HepG2 (cell line): ENCODE data around the gene KDM3B. TPM values are rescaled to one million over a fixed set of nuclear protein-coding genes. Genes with fewer than 3 reads are reported as not detected.
A peak's percentile ranks its signal among the peaks of the same experiment; 100 is the strongest.

Source experiments
- ATF1 ChIP-seq: IDR thresholded peaks from 2 replicates; pipeline ENCODE4 v1.6.1; 2016; ENCODE audit warnings: mild to moderate bottlenecking, control low read depth
- ATF7-NPFF ChIP-seq: sonication (generic); formaldehyde crosslinking; IDR thresholded peaks from 2 replicates; pipeline ENCODE4 v1.8.1; 2023; ENCODE audit warnings: mild to moderate bottlenecking, low read depth, missing genetic modification reagents, moderate library complexity
- DNMT1 ChIP-seq: sonication (generic); formaldehyde crosslinking; IDR thresholded peaks from 2 replicates; pipeline ENCODE4 v1.5.1; 2020; ENCODE audit warnings: mild to moderate bottlenecking, missing genetic modification reagents
- EED ChIP-seq: sonication (generic); formaldehyde crosslinking; IDR thresholded peaks from 2 replicates; pipeline ENCODE4 v1.5.0; 2020; ENCODE audit warnings: mild to moderate bottlenecking, missing genetic modification reagents
- MED8 ChIP-seq: sonication (generic); formaldehyde crosslinking; IDR thresholded peaks from 2 replicates; pipeline ENCODE4 v1.8.1; 2023; ENCODE audit warnings: mild to moderate bottlenecking, missing genetic modification reagents; ENCODE audit not compliant: insufficient replicate concordance
- TBP ChIP-seq: sonication (generic); formaldehyde crosslinking; IDR thresholded peaks from 2 replicates; pipeline ENCODE4 v1.5.0; 2020; ENCODE audit warnings: missing genetic modification reagents
- ZFX ChIP-seq: sonication (generic); formaldehyde crosslinking; IDR thresholded peaks from 2 replicates; pipeline ENCODE4 v1.4.0; 2020; ENCODE audit warnings: mild to moderate bottlenecking, low read depth, missing genetic modification reagents, moderate library complexity
- ZNF598 ChIP-seq: sonication (generic); formaldehyde crosslinking; IDR thresholded peaks from 2 replicates; pipeline ENCODE4 v1.5.1; 2020; ENCODE audit warnings: mild to moderate bottlenecking, missing genetic modification reagents, borderline replicate concordance
- ZNF720 ChIP-seq: sonication (generic); formaldehyde crosslinking; IDR thresholded peaks from 2 replicates; pipeline ENCODE4 v1.4.0; 2020; ENCODE audit warnings: missing genetic modification reagents
- polyA plus RNA-seq, 8 experiments: library from polyadenylated mRNA; depleted of rRNA in 3 of 8; stranded (reverse) in 7 of 8; unstranded in 1 of 8; fragments of >200 nt; fragmentation: Illumina TruSeq in 4 of 8; extraction: Trizol in 4 of 8; gene quantifications; 2 replicates each; pipeline versions ENCODE4 v1.2.1 to v1.2.3, GENCODE V29; 2011 to 2016; ENCODE audit warnings: low read depth in 4 of 8, missing spikeins in 1 of 8, mixed read lengths in 1 of 8; ENCODE audit not compliant: insufficient read depth in 1 of 8
- total RNA-seq, 5 experiments: library from RNA; depleted of rRNA; stranded (reverse); fragments of >200 nt; fragmentation: Illumina TruSeq; extraction: Trizol; gene quantifications; 2 replicates each; pipeline ENCODE4 v1.2.3, GENCODE V29; 2016; ENCODE audit warnings: low read depth in 1 of 5
- TF ChIP-seq, protein P1 (sequence below): fragments of 450-650 bp; IDR thresholded peaks from 2 replicates; pipeline ENCODE4 v1.6.1; 2017
- TF ChIP-seq, protein P2 (sequence below): sonication (generic); formaldehyde crosslinking; IDR thresholded peaks from 2 replicates; pipeline ENCODE4 v1.5.0; 2020; ENCODE audit warnings: mild to moderate bottlenecking, missing genetic modification reagents
- TF ChIP-seq, protein P3 (sequence below): fragments of 450-650 bp; IDR thresholded peaks from 2 replicates; pipeline ENCODE4 v1.6.1; 2016
- TF ChIP-seq, protein P4 (sequence below): sonication (generic); formaldehyde crosslinking; IDR thresholded peaks from 2 replicates; pipeline ENCODE4 v1.5.0; 2020; ENCODE audit warnings: mild to moderate bottlenecking, missing genetic modification reagents
- TF ChIP-seq, protein P5 (sequence below): sonication (generic); formaldehyde crosslinking; IDR thresholded peaks from 2 replicates; pipeline ENCODE4 v1.4.0; 2020; ENCODE audit warnings: missing genetic modification reagents
- TF ChIP-seq, protein P6 (sequence below): sonication (generic); formaldehyde crosslinking; IDR thresholded peaks from 2 replicates; pipeline ENCODE4 v1.8.0; 2022; ENCODE audit warnings: mild to moderate bottlenecking, missing genetic modification reagents
- TF ChIP-seq, protein P7 (sequence below): sonication (generic); formaldehyde crosslinking; IDR thresholded peaks from 2 replicates; pipeline ENCODE4 v1.8.0; 2022; ENCODE audit warnings: mild to moderate bottlenecking, missing genetic modification reagents, moderate library complexity

KDM3B gene
- total and polyA plus RNA-seq, 2 of the 13 experiments (the other 11 are each of a cell fraction or from before 2014, with no cell fraction given), result 19.7 to 34.3 TPM

DNA sequence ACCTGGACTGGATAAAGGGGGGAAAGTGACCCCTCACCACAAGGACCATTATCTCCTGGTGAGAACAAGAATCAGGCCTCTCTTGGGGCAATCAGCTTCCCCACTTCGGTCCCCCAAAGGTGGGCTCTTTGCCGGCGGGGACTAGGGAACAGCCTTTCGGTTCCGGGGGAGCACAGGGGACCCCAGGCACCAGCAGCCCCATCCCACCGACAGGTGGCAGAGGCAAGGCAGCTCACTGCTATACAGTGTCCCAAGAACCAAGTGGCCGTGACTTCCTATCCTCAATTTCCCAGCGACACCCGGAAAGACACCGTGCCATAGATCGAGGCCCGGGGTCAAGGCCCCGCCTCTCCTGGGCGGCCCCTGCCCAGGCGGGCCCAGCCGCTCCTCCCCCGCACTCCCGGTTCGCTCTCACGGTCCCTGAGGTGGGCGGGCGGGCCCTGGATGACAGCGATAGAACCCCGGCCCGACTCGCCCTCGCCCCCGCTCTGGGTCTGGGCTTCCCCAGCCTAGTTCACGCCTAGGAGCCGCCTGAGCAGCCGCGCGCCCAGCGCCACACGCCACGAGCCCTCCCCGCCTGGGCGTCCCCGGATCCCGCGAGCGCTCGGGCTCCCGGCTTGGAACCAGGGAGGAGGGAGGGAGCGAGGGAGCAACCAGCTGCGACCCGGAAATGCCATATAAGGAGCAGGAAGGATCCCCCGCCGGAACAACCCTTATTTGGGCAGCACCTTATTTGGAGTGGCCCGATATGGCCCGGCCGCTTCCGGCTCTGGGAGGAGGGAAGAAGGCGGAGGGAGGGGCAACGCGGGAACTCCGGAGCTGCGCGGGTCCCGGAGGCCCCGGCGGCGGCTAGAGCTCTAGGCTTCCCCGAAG lies 112.1 kb downstream of the KDM3B start (continued):
- TF ChIP-seq, protein P1, sequence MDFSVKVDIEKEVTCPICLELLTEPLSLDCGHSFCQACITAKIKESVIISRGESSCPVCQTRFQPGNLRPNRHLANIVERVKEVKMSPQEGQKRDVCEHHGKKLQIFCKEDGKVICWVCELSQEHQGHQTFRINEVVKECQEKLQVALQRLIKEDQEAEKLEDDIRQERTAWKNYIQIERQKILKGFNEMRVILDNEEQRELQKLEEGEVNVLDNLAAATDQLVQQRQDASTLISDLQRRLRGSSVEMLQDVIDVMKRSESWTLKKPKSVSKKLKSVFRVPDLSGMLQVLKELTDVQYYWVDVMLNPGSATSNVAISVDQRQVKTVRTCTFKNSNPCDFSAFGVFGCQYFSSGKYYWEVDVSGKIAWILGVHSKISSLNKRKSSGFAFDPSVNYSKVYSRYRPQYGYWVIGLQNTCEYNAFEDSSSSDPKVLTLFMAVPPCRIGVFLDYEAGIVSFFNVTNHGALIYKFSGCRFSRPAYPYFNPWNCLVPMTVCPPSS, result no peak
- TF ChIP-seq, protein P2, sequence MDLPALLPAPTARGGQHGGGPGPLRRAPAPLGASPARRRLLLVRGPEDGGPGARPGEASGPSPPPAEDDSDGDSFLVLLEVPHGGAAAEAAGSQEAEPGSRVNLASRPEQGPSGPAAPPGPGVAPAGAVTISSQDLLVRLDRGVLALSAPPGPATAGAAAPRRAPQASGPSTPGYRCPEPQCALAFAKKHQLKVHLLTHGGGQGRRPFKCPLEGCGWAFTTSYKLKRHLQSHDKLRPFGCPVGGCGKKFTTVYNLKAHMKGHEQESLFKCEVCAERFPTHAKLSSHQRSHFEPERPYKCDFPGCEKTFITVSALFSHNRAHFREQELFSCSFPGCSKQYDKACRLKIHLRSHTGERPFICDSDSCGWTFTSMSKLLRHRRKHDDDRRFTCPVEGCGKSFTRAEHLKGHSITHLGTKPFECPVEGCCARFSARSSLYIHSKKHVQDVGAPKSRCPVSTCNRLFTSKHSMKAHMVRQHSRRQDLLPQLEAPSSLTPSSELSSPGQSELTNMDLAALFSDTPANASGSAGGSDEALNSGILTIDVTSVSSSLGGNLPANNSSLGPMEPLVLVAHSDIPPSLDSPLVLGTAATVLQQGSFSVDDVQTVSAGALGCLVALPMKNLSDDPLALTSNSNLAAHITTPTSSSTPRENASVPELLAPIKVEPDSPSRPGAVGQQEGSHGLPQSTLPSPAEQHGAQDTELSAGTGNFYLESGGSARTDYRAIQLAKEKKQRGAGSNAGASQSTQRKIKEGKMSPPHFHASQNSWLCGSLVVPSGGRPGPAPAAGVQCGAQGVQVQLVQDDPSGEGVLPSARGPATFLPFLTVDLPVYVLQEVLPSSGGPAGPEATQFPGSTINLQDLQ (CRISPR knock-in tag), result peak; percentile 22; the same call in 1 of the 2 replicates
- TF ChIP-seq ZNF598 (0 out of 2 replicates have a peak, but pooled peaks have one; percentile 70), EED (CRISPR knock-in tag) (0 out of 2 replicates have a peak, but pooled peaks have one; percentile 27), MED8 (CRISPR knock-in tag) (peak; percentile 55), ZFX (peak; percentile 66), ZNF720 (CRISPR knock-in tag) (no peak), ATF1 (CRISPR knock-in tag) (no peak), DNMT1 (CRISPR knock-in tag) (no peak), TBP (CRISPR knock-in tag) (no peak), ATF7-NPFF (no peak)
- TF ChIP-seq, protein P3, sequence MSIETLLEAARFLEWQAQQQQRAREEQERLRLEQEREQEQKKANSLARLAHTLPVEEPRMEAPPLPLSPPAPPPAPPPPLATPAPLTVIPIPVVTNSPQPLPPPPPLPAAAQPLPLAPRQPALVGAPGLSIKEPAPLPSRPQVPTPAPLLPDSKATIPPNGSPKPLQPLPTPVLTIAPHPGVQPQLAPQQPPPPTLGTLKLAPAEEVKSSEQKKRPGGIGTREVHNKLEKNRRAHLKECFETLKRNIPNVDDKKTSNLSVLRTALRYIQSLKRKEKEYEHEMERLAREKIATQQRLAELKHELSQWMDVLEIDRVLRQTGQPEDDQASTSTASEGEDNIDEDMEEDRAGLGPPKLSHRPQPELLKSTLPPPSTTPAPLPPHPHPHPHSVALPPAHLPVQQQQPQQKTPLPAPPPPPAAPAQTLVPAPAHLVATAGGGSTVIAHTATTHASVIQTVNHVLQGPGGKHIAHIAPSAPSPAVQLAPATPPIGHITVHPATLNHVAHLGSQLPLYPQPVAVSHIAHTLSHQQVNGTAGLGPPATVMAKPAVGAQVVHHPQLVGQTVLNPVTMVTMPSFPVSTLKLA, result no peak
- TF ChIP-seq, protein P4, sequence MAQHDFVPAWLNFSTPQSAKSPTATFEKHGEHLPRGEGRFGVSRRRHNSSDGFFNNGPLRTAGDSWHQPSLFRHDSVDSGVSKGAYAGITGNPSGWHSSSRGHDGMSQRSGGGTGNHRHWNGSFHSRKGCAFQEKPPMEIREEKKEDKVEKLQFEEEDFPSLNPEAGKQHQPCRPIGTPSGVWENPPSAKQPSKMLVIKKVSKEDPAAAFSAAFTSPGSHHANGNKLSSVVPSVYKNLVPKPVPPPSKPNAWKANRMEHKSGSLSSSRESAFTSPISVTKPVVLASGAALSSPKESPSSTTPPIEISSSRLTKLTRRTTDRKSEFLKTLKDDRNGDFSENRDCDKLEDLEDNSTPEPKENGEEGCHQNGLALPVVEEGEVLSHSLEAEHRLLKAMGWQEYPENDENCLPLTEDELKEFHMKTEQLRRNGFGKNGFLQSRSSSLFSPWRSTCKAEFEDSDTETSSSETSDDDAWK, result no peak
- TF ChIP-seq, protein P5, sequence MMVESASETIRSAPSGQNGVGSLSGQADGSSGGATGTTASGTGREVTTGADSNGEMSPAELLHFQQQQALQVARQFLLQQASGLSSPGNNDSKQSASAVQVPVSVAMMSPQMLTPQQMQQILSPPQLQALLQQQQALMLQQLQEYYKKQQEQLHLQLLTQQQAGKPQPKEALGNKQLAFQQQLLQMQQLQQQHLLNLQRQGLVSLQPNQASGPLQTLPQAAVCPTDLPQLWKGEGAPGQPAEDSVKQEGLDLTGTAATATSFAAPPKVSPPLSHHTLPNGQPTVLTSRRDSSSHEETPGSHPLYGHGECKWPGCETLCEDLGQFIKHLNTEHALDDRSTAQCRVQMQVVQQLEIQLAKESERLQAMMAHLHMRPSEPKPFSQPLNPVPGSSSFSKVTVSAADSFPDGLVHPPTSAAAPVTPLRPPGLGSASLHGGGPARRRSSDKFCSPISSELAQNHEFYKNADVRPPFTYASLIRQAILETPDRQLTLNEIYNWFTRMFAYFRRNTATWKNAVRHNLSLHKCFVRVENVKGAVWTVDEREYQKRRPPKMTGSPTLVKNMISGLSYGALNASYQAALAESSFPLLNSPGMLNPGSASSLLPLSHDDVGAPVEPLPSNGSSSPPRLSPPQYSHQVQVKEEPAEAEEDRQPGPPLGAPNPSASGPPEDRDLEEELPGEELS (CRISPR knock-in tag), result no peak
- TF ChIP-seq, protein P6, sequence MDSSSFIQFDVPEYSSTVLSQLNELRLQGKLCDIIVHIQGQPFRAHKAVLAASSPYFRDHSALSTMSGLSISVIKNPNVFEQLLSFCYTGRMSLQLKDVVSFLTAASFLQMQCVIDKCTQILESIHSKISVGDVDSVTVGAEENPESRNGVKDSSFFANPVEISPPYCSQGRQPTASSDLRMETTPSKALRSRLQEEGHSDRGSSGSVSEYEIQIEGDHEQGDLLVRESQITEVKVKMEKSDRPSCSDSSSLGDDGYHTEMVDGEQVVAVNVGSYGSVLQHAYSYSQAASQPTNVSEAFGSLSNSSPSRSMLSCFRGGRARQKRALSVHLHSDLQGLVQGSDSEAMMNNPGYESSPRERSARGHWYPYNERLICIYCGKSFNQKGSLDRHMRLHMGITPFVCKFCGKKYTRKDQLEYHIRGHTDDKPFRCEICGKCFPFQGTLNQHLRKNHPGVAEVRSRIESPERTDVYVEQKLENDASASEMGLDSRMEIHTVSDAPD (CRISPR knock-in tag), result no peak
- TF ChIP-seq, protein P7, sequence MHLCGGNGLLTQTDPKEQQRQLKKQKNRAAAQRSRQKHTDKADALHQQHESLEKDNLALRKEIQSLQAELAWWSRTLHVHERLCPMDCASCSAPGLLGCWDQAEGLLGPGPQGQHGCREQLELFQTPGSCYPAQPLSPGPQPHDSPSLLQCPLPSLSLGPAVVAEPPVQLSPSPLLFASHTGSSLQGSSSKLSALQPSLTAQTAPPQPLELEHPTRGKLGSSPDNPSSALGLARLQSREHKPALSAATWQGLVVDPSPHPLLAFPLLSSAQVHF (CRISPR knock-in tag), result peak; percentile 8; the same call in 1 of the 2 replicates
